HG03064 (cell line): Measurements from ENCODE around the gene RSF1.

Experiments used
- ATAC-seq: cut with Tn5 transposase; IDR thresholded peaks from one replicate; pipeline ENCODE4 v1.9.1; 2021; ENCODE audit warnings: low read depth; ENCODE audit not compliant: unreplicated experiment

The RSF1 gene

GRCh38 chr11:77699425-77699824 lies 121.1 kb downstream of the RSF1 start:
- ATAC-seq = no peak

DNA sequence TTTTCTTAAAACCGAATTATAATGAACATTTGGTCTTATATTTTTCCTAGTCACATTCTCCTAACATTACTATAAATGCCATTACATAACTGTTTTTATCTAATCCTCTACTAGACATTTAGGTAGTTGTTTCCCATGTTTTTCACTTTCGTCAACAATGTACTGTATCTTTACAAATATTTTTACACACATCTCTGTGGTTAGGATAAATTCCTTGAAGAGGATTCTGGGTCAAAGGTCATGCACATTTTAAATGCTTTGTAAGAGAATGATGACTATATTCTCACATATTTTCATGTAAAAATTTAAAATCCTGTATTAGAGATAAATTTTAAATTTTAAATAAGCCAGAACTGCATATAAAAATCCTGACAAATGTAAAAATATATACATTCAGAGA lies 121.6 kb downstream of the RSF1 start:
- ATAC-seq = no peak

DNA sequence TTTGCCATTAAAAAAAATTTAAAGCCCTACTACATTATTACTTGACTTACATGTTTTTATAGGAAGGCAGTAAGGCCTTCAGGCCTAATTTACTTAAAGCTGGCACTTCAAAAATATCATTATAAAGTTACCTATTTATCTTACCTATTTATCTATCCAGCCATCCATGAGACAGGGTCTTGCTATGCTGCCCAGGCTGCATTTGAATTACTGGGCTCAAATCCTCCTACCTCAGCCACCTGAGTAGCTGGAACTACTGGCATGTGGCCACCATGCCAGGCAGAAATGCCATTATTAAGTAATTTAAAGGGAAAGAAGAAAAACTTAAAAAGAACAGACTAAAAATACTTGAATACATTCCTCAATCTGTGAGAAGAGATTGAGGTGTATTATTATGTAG lies 122.7 kb downstream of the RSF1 start:
- no peak for ATAC-seq

GRCh38 chr11:77695417-77695816 lies 125.1 kb downstream of the RSF1 start:
- ATAC-seq = no peak

- no peak for ATAC-seq
These were observed 129.9 kb downstream of the RSF1 start for GRCh38 chr11:77690649-77691048.

- ATAC-seq = no peak
These were observed 133.4 kb downstream of the RSF1 start for GRCh38 chr11:77687088-77687487.

DNA sequence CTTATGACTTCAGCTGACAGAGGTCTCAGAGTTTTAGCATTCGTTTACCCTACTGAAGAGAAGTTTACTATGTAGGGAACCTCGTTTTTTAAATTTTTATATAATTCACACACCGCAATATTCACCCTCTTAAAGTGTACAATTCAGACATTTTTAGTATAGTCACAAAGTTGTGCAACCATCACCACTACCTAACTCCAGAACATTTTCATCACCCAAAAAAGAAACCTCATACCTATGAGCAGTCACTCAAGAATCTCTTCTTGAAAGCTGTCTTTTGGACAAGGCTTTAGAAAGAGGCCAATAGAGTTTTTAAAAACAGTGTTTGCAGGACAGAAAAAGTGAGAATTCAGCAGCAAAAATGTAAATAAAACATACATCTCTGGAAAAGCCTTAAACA lies 143.4 kb downstream of the RSF1 start:
- ATAC-seq = no peak

DNA sequence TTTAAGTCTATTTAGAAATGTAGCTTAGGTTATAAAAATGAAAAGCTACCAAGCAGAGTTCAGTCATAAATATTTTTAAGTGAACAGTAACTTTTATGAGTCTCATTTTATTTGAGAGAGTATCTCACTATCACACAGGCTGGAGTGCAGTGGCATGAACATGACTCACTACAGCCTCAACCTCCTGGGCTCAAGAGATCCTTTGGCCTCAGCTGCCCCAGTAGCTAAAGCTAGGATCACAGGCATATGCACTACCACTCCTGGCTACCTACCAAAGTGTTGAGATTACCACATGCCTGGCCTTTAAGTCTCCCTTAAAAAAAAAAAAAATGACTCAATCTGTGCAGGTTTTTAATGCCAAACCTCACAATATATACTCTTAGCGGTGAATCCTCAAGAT lies 148.3 kb downstream of the RSF1 start:
- ATAC-seq = no peak

DNA sequence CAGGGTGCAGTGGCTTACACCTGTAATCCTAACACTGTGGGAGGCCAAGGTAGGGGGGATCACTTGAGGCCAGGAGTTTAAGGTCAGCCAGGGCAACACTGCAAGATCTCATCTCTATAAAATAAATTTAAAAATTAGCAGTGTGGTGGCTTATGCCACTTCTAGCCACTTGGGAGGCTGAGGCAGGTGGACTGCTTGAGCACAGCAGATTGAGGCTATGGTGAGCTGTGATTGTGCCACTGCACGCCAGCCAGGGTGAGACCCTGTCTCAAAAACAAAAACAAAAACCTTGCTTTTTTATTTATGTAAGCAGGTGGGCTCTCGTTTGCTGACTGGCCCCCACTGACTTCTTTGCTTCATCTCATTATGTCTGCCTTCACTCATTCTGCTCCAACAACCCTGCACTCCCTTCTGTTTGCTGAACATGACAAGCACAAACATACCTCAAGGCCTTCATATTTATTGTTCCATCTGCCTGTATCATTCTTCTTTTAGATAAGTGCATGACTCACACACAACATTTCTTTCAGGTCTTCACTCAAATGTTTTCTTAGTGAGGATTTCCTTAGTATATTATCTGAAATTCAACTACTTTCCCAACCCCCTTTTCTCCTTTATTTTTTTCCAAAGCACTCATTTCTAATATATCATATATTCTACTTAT lies 150.5 kb downstream of the RSF1 start:
- no peak for ATAC-seq

GRCh38 chr11:77668760-77669159 lies 151.8 kb downstream of the RSF1 start:
- ATAC-seq = no peak

- no peak for ATAC-seq
These were observed 155.1 kb downstream of the RSF1 start for GRCh38 chr11:77665240-77665965.

DNA sequence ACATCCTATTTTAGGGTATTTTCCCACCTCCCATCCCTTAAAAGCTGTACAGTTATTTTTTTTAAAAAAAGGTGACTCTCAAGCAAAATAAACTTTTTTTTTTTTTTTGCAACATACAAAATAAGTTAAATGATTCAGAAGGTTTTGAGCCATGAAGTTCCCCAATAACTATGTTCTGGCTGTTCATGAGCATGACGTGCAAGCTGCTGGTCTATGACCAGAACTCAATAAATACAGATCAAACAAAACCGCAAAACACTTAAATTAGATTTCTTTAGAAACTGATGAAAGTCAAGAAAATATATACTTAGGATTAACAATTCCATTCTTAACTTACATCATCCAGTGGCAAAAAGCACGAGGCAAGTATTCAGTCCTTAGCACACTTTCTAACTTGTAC lies 158.9 kb downstream of the RSF1 start:
- ATAC-seq = no peak

GRCh38 chr11:77660947-77661346 lies 159.6 kb downstream of the RSF1 start:
- no peak for ATAC-seq

- ATAC-seq = no peak
These were observed 162.1 kb downstream of the RSF1 start for GRCh38 chr11:77658213-77659013.

DNA sequence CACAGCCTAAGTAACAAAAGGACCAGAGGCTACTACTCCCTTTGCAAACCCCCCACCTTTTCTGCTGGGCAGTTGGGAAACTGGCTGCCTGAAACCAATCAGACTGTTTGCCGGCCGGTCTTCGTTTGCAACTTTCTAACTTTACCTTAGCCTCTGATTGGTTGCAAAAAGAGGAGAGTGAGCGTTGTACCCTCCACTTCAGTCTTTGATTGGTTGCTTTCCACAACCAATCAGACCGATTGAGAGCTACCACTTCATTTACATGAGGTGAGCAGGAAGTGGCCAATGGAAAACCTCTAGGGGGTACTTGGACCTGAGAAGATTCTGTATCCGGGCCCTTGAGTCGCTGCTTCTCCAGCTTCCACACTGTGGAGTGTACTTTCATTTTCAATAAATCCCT lies 164.2 kb downstream of the RSF1 start:
- ATAC-seq = no peak

DNA sequence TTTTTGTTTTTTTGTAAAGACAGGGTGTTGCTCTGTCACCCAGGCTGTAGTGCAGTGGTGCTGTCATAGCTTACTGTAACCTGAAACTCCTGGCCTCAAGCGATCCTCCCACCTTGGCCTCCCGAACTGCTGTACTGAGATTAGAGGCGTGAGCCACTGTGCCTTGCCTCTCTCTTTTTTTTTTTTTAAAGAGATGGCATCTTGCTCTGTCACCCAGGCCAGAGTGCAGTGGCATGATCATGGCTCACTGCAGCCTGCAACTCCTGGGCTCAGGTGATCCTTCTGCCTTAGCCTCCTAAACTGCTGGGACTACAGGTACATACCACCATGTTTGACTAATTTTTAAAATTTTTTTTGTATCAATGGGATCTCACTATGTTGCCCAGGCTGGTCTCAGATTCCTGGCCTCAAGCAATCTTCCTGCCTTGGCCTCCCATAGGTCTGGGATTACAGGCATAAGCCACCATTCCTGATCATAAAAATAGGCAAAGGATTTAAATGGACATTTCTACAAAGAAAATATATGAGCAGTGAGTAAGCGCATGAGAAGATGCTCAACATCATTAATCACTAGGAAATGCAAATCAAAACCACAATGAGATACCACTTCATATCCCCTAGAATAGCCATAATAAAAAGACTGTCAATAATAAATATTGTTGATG lies 165.6 kb downstream of the RSF1 start:
- no peak for ATAC-seq

- ATAC-seq = no peak
These were observed 170.4 kb downstream of the RSF1 start for GRCh38 chr11:77650123-77650522.

DNA sequence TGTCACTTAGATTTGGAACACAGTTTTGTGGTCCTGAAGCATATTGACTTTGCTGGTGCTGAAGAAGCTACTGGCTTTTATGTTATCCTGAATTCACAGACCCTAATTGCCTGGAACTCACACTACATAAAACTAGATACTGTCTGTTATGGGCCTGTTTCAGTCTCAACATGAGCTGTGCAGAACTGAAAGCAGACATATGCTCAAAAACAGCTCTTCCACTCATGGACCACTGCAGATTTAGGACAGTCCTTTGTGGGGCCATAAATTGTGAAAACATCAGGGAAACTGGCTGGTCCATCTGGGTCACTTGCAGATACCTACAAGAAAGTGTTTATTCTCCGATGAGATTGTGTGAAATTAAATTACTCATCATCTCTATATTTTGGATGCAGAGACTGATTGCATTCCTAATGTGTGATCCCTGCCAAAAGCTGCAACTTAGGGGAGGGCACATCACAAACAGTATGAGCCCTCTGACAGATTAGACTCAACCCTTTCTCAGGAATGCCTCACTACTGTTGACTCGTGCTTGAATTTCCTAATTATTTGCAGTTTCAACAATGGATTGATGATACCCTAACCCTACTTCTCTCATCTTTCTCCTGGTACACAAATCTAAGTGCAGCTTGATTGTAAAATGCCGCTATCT lies 172.7 kb downstream of the RSF1 start:
- ATAC-seq = no peak

DNA sequence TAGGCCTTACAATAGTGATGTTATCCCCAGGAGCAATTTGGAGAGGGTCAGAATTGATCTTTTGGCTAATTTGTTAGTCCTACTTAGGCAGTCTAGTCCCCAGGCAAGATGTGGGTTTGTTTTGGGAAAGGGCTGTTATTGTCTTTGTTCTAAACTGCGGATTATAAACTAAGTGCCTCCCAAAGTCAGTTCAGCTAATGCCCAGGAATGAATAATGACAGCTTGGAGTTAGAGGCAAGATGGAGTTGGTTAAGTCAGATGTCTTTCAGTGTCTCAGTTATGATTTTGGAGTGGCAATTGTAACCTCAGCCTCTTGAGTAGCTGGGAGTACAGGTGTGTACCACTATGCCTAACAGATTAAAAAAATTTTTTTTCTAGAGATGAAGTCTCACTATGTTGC lies 175.6 kb downstream of the RSF1 start:
- no peak for ATAC-seq

DNA sequence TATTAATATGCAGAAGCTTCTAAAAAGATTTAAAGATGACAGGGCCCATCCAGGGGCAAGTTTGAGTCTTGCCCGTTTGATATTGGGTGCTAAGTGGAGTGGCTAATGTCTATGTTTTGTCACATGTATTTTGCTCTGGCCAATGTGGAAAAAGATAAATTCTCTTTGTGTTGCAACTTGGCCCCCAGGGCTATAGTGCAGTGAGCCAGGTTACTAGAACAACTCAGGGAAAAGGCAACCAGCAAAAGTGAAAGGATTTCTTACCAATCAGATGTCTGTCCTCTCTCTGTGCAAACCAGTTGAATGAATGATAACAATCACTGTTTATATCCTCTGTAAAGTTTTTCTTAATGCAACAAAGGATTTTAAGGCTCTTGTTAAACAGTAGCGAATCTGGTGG lies 178.3 kb downstream of the RSF1 start:
- no peak for ATAC-seq
